BE2C (cell line): Measurements from ENCODE around the gene RNPEPL1.
A peak's percentile ranks its signal among the peaks of the same experiment; 100 is the strongest.

ENCODE experiments used
- DNase-seq: peaks from one replicate; pipeline ENCODE4 v3.0.0-alpha.2; 2020
- H3K27me3 ChIP-seq: fragments of 250-450 bp; sonication (Bioruptor Pico); 2 replicates; pipeline ENCODE4 v1.5.1; 2020; ENCODE audit warnings: mild to moderate bottlenecking
- H3K36me3 ChIP-seq: fragments of 250-450 bp; sonication (Bioruptor Pico); 2 replicates; pipeline ENCODE4 v1.5.1; 2020; ENCODE audit warnings: mild to moderate bottlenecking
- H3K4me1 ChIP-seq: fragments of 250-450 bp; sonication (Bioruptor Pico); 2 replicates; pipeline ENCODE4 v1.5.1; 2020
- H3K4me3 ChIP-seq: 2 replicates; pipeline ENCODE4 v1.5.1; 2011; ENCODE audit warnings: low read depth, low read length
- H3K9me3 ChIP-seq: fragments of 250-450 bp; sonication (Bioruptor Pico); 2 replicates; pipeline ENCODE4 v1.5.1; 2020
- CTCF ChIP-seq: IDR thresholded peaks from 2 replicates; pipeline ENCODE4 v1.5.1; 2012; ENCODE audit warnings: mild to moderate bottlenecking, low read depth, low read length

The RNPEPL1 gene

GRCh38 chr2:240590681-240591111, 22.4 kb downstream of the RNPEPL1 start:
- peak; percentile 5 for DNase-seq
- no peak overlapping the region for H3K4me3 ChIP-seq
- no peaks in the 10 kb centered on the region for H3K27me3 ChIP-seq
- no peaks in the 10 kb centered on the region for H3K9me3 ChIP-seq
- no peaks in the 10 kb centered on the region for H3K4me1 ChIP-seq
- H3K36me3 ChIP-seq: peaks cover 13% of the 10 kb centered on the region
- no peak for TF ChIP-seq CTCF

GRCh38 chr2:240591226-240591625, 22.9 kb downstream of the RNPEPL1 start:
- no peak for TF ChIP-seq CTCF
- Histone ChIP-seq H3K4me3 (no peak overlapping the region), H3K4me1 (no peaks in the 10 kb centered on the region), H3K36me3 (peaks cover 16% of the 10 kb centered on the region), H3K9me3 (no peaks in the 10 kb centered on the region), H3K27me3 (no peaks in the 10 kb centered on the region)
- no peak for DNase-seq

- H3K4me1 ChIP-seq: no peaks in the 10 kb centered on the region
- peaks cover 16% of the 10 kb centered on the region for H3K36me3 ChIP-seq
- no peak for DNase-seq
- no peaks in the 10 kb centered on the region for H3K9me3 ChIP-seq
- no peak for TF ChIP-seq CTCF
- H3K27me3 ChIP-seq: no peaks in the 10 kb centered on the region
- H3K4me3 ChIP-seq: no peak overlapping the region
Measured at GRCh38 chr2:240591784-240592183, 23.5 kb downstream of the RNPEPL1 start.

- Histone ChIP-seq H3K27me3 (no peaks in the 10 kb centered on the region), H3K36me3 (peaks cover 19% of the 10 kb centered on the region), H3K4me1 (no peaks in the 10 kb centered on the region), H3K4me3 (no peak overlapping the region), H3K9me3 (no peaks in the 10 kb centered on the region)
- no peak for DNase-seq
- TF ChIP-seq CTCF: no peak
Measured at GRCh38 chr2:240593026-240593702, 24.9 kb downstream of the RNPEPL1 start.

- Histone ChIP-seq H3K27me3 (no peaks in the 10 kb centered on the region), H3K36me3 (peaks cover 19% of the 10 kb centered on the region), H3K9me3 (no peaks in the 10 kb centered on the region), H3K4me3 (no peak overlapping the region), H3K4me1 (no peaks in the 10 kb centered on the region)
- TF ChIP-seq CTCF: no peak
- peak; percentile 6 for DNase-seq
Measured at GRCh38 chr2:240593703-240594451, 25.6 kb downstream of the RNPEPL1 start.
